ENCODE measurements around the gene VPS54.

The VPS54 gene

DNA sequence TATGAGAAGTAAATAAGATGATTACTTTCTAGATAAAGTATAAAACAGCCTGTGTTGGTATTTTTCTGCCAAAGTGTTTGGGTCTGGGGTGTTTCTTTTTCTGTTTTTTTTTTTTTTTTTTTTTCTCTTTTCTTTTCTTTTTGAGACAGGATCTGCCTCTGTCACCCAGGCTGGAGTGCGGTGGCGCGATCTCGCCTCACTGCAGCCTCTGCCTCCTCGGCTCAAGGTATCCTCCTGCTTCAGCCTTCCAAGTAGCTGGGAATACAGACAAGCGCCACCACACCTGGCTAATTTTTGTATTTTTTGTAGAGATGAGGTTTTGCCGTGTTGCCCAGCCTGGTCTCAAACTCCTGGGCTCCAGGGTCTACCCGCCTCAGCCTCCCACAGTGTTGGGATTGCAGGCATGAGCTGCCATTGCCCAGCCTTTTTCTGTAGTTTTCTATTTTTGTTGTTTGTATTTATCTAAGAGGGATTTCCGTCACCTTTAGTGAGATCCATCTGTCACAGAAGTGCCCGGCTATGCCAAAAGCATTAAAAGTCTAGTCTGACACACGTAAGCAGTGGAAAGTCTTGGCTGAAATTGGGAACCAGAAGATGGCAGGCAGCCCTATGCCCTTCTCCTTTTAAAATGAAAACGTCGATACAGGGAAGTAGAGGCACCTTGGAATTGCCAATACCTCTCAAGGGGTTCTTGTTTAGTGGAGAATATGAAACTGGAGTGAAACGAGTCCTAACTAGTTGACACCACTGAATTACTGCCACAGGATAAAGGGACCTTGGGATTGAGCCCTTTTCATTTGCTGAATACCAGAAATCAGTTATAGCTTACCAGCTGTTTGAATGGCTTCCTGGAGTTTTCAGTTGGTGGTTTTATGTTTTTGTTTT, 163.6 kb downstream of the VPS54 start:
- peaks cover 0 to 4% (median 0%) of the 10 kb centered on the region in 5 experiments for H3K9me3 ChIP-seq (ENCODE audit: control extremely low read depth in 1 of 5, control insufficient read depth in 4 of 5, insufficient read depth in 2 of 5, low read depth in 1 of 5, low read length in 4 of 5)
- ChIA-PET POLR2A (interaction anchor here (5.3 kb wide), 1 partner anchor 14 kb away, joined by 43 read pairs; the partner anchor contains the start of gene UGP2), CTCF (interaction anchor here (1.1 to 9.0 kb wide), 6 partner anchors 12 to 273 kb away, joined by 3 to 103 read pairs (median 4); partner anchors contain the start of gene UGP2)
- H3K27me3 ChIP-seq (replicated peaks in 2 of 5; ENCODE audit: control insufficient read depth in 4 of 5, insufficient read depth in 5 of 5, low read length in 4 of 5): no peaks in the 10 kb centered on the region
- DNase-seq: no peak
- H3K4me1 ChIP-seq (ENCODE audit: control extremely low read depth in 1 of 4, control insufficient read depth in 4 of 4, insufficient read depth in 4 of 4, low read length in 3 of 4): peaks cover 29 to 66% (median 42%) of the 10 kb centered on the region in 4 experiments
- 89% methylated on average over 12 of the region's 14 CpGs for WGBS (ENCODE audit: insufficient coverage)
- H3K4me3 ChIP-seq (ENCODE audit: control insufficient read depth in 1 of 7, extremely low read depth in 1 of 7, insufficient read depth in 4 of 7, low read depth in 2 of 7, low read length in 6 of 7): peak overlapping the region in 5 of 7 experiments; percentile 30 to 55 (median 32)
- H3K27ac ChIP-seq (ENCODE audit: insufficient read depth in 1 of 2, low read depth in 1 of 2, low read length in 2 of 2, poor library complexity in 1 of 2, severe bottlenecking in 2 of 2): peak overlapping the region; percentile 64 to 83
- peaks cover 6 to 36% (median 14%) of the 10 kb centered on the region in 4 experiments for H3K36me3 ChIP-seq (ENCODE audit: control insufficient read depth in 4 of 4, insufficient read depth in 4 of 4, low read length in 3 of 4)

DNA sequence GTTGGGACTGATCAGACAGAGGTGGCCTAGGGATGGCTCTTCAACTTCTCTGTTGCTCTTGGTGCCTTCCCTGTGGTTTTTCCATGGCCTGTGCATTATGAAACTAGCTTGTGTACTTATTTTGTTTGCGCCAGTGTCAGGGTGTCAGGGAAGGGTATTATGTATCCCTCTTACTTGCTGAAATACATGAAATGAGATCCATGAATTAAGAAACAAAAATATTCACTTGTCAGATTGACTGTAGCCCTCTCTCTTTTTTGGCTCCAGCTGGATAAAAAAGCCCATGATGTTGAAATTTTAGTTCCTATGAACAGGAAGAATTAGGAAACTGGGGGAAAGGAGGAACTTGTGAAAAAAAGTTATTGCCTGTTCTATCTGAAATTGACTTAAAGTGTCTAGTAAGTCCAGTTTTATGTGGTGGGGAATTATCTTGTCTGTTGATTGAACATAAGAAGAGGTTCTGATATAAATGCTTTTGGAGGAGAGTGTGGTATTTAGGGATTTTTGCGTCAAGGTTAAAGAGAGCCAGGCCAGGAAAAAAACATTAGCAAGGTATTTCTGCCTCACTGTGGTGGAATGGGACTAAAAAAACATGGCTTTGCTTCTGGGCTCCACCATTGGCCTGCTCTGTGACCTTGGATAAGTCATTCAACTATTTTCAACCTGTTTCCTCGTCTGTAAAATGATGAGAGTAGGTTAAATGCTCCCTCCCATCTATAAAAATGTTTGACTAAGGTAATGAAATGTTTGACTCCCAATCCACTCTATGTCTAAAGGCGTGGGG, 165.5 kb downstream of the VPS54 start:
- Histone ChIP-seq H3K4me1 (ENCODE audit: control extremely low read depth in 1 of 4, control insufficient read depth in 4 of 4, insufficient read depth in 4 of 4, low read length in 3 of 4) (peaks cover 33 to 80% (median 45%) of the 10 kb centered on the region in 4 experiments), H3K27ac (ENCODE audit: insufficient read depth in 1 of 2, low read depth in 1 of 2, low read length in 2 of 2, poor library complexity in 1 of 2, severe bottlenecking in 2 of 2) (peak overlapping the region; percentile 64 to 83), H3K4me3 (ENCODE audit: control insufficient read depth in 1 of 7, extremely low read depth in 1 of 7, insufficient read depth in 4 of 7, low read depth in 2 of 7, low read length in 6 of 7) (peak overlapping the region in 3 of 7 experiments; percentile 11 to 35 (median 29)), H3K27me3 (replicated peaks in 2 of 5; ENCODE audit: control insufficient read depth in 4 of 5, insufficient read depth in 5 of 5, low read length in 4 of 5) (no peaks in the 10 kb centered on the region), H3K9me3 (ENCODE audit: control extremely low read depth in 1 of 5, control insufficient read depth in 4 of 5, insufficient read depth in 2 of 5, low read depth in 1 of 5, low read length in 4 of 5) (peaks cover 0 to 4% (median 0%) of the 10 kb centered on the region in 5 experiments), H3K36me3 (ENCODE audit: control insufficient read depth in 4 of 4, insufficient read depth in 4 of 4, low read length in 3 of 4) (peaks cover 4 to 20% (median 9%) of the 10 kb centered on the region in 4 experiments)
- DNase-seq: no peak
- CTCF ChIA-PET: interaction anchor here (1.4 to 9.0 kb wide), 4 partner anchors 8 to 163 kb away, joined by 3 to 103 read pairs (median 9); partner anchors contain the start of gene UGP2
- WGBS (ENCODE audit: insufficient coverage): 100% methylated on average over 1 of the region's 4 CpGs
- POLR2A ChIA-PET: interaction anchor here (5.3 kb wide), 1 partner anchor 12 kb away, joined by 43 read pairs; the partner anchor contains the start of gene UGP2

DNA sequence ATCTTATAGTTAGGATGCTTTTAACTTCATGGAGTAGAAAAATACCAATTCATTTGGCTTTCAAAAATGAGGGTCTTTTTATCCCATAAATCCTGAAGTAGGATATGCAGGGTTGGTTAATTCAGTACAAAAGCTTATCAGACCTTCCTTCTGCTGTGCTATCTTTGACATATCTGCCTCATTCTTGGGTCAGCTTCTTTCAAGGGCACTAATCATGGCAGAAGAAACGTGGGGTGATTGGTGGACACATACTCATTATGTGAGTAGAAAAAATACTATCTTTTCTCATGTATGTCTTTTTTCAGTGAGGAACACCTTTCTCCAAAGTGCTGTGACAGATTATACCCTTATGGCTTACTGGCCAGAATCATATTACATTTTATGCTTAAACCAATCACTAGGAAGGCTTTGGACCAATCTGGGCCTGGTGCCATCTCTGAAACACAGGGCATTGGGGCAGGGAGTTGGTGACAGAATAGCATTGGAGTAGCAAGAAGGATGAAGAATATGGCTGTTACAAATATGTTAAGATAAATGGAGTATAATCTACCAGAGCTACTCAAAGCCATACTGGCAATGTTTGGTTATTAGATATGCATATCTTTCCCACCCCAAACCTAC, 167.4 kb downstream of the VPS54 start:
- no peak overlapping the region for H3K4me3 ChIP-seq (ENCODE audit: control insufficient read depth in 1 of 7, extremely low read depth in 1 of 7, insufficient read depth in 4 of 7, low read depth in 2 of 7, low read length in 6 of 7)
- H3K36me3 ChIP-seq (ENCODE audit: control insufficient read depth in 4 of 4, insufficient read depth in 4 of 4, low read length in 3 of 4): peaks cover 0 to 14% (median 1%) of the 10 kb centered on the region in 4 experiments
- no peaks in the 10 kb centered on the region for H3K27me3 ChIP-seq (replicated peaks in 2 of 5; ENCODE audit: control insufficient read depth in 4 of 5, insufficient read depth in 5 of 5, low read length in 4 of 5)
- CTCF ChIA-PET: interaction anchor here (2.8 to 9.0 kb wide), 2 partner anchors 8 to 10 kb away, joined by 13 to 103 read pairs; partner anchors contain the start of gene UGP2
- POLR2A ChIA-PET: interaction anchor here (5.3 kb wide), 1 partner anchor 10 kb away, joined by 43 read pairs; the partner anchor contains the start of gene UGP2
- no peak overlapping the region for H3K27ac ChIP-seq (ENCODE audit: insufficient read depth in 1 of 2, low read depth in 1 of 2, low read length in 2 of 2, poor library complexity in 1 of 2, severe bottlenecking in 2 of 2)
- H3K9me3 ChIP-seq (ENCODE audit: control extremely low read depth in 1 of 5, control insufficient read depth in 4 of 5, insufficient read depth in 2 of 5, low read depth in 1 of 5, low read length in 4 of 5): peaks cover 0 to 4% (median 0%) of the 10 kb centered on the region in 5 experiments
- peaks cover 33 to 72% (median 42%) of the 10 kb centered on the region in 4 experiments for H3K4me1 ChIP-seq (ENCODE audit: control extremely low read depth in 1 of 4, control insufficient read depth in 4 of 4, insufficient read depth in 4 of 4, low read length in 3 of 4)
- WGBS (ENCODE audit: insufficient coverage): no CpG with 5 or more reads among the region's 1 CpG
- no peak for DNase-seq

DNA sequence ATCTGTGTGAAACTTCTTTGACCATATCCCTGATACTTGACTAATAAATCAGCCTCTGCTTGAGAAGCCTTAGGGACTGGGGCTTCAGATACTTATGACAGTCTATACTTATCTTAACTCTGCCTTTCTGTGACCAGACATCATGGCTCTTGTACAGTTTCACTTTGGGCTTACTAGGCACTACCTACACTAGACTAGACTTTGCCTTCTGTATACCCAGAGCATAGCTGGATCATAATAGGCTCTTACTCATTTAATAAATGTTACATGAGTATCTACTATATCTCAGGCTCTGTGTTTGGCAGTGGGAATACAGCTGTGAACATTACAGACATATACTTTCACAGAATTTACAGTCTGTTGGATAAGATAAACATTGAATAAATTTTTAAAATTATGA, 168.6 kb downstream of the VPS54 start:
- H3K27me3 ChIP-seq (replicated peaks in 2 of 5; ENCODE audit: control insufficient read depth in 4 of 5, insufficient read depth in 5 of 5, low read length in 4 of 5): no peaks in the 10 kb centered on the region
- H3K4me1 ChIP-seq (ENCODE audit: control extremely low read depth in 1 of 4, control insufficient read depth in 4 of 4, insufficient read depth in 4 of 4, low read length in 3 of 4): peaks cover 24 to 69% (median 38%) of the 10 kb centered on the region in 4 experiments
- DNase-seq: peak in 1 of 3 donors; percentile 29
- H3K9me3 ChIP-seq (ENCODE audit: control extremely low read depth in 1 of 5, control insufficient read depth in 4 of 5, insufficient read depth in 2 of 5, low read depth in 1 of 5, low read length in 4 of 5): peaks cover 0 to 4% (median 0%) of the 10 kb centered on the region in 5 experiments
- peak overlapping the region in 1 of 2 experiments; percentile 41 for H3K27ac ChIP-seq (ENCODE audit: insufficient read depth in 1 of 2, low read depth in 1 of 2, low read length in 2 of 2, poor library complexity in 1 of 2, severe bottlenecking in 2 of 2)
- H3K4me3 ChIP-seq (ENCODE audit: control insufficient read depth in 1 of 7, extremely low read depth in 1 of 7, insufficient read depth in 4 of 7, low read depth in 2 of 7, low read length in 6 of 7): no peak overlapping the region
- ChIA-PET CTCF (interaction anchor here (9.0 kb wide), 1 partner anchor 7 kb away, joined by 103 read pairs; the partner anchor contains the start of gene UGP2), POLR2A (interaction anchor here (0.5 kb wide), 1 partner anchor 50 kb away, joined by 3 read pairs; no protein-coding TSS in a partner anchor)
- H3K36me3 ChIP-seq (ENCODE audit: control insufficient read depth in 4 of 4, insufficient read depth in 4 of 4, low read length in 3 of 4): peaks cover 0 to 15% (median 1%) of the 10 kb centered on the region in 4 experiments

DNA sequence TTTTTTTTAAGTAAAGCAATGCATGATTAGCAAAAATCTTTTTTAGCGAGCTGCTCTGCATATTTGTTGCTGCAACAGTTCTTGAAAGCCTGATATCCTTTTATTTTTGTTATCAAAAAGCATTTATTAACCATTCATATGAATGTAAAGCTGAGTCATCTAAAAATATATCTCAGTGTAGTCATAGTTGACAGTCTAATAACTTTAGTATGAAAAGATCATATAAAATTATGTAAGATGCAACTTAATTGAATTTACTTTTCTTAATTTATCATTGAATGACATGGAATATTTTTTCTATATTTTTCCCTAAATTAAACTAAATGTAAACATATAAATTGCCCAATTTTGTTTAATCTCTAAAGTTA, 169.0 kb downstream of the VPS54 start:
- Histone ChIP-seq H3K27ac (ENCODE audit: insufficient read depth in 1 of 2, low read depth in 1 of 2, low read length in 2 of 2, poor library complexity in 1 of 2, severe bottlenecking in 2 of 2) (no peak overlapping the region), H3K9me3 (ENCODE audit: control extremely low read depth in 1 of 5, control insufficient read depth in 4 of 5, insufficient read depth in 2 of 5, low read depth in 1 of 5, low read length in 4 of 5) (peaks cover 0 to 4% (median 0%) of the 10 kb centered on the region in 5 experiments), H3K36me3 (ENCODE audit: control insufficient read depth in 4 of 4, insufficient read depth in 4 of 4, low read length in 3 of 4) (peaks cover 0 to 17% (median 1%) of the 10 kb centered on the region in 4 experiments), H3K27me3 (replicated peaks in 2 of 5; ENCODE audit: control insufficient read depth in 4 of 5, insufficient read depth in 5 of 5, low read length in 4 of 5) (no peaks in the 10 kb centered on the region), H3K4me3 (ENCODE audit: control insufficient read depth in 1 of 7, extremely low read depth in 1 of 7, insufficient read depth in 4 of 7, low read depth in 2 of 7, low read length in 6 of 7) (no peak overlapping the region), H3K4me1 (ENCODE audit: control extremely low read depth in 1 of 4, control insufficient read depth in 4 of 4, insufficient read depth in 4 of 4, low read length in 3 of 4) (peaks cover 24 to 69% (median 35%) of the 10 kb centered on the region in 4 experiments)
- CTCF ChIA-PET: interaction anchor here (1.2 to 9.0 kb wide), 2 partner anchors 7 to 158 kb away, joined by 4 to 103 read pairs; partner anchors contain the start of gene UGP2
- no CpG with 5 or more reads among the region's 1 CpG for WGBS (ENCODE audit: insufficient coverage)
- DNase-seq: no peak
- POLR2A ChIA-PET: interaction anchor here (0.5 to 0.6 kb wide), 2 partner anchors 25 to 51 kb away, joined by 3 read pairs; no protein-coding TSS in a partner anchor
